Measurements from ENCODE around the gene HRNR.

- TF ChIP-seq CTCF (IDR thresholded peaks at IDR 0.05; ENCODE audit: insufficient read depth, low read length) (no peak), POLR2AphosphoS5 (IDR thresholded peaks at IDR 0.05; ENCODE audit: low read depth) (no peak), REST (IDR thresholded peaks at IDR 0.05; ENCODE audit: insufficient replicate concordance, low read depth) (no peak), GABPA (IDR thresholded peaks at IDR 0.05; ENCODE audit: low read depth) (no peak), SPI1 (IDR thresholded peaks at IDR 0.05; ENCODE audit: borderline replicate concordance, low read depth) (peak; percentile 93)
Measured at GRCh38 chr1:152165286-152166077, 58.5 kb downstream of the HRNR start.

Measured in HL-60 (cell line).